Spleen (tissue), 11 donors: Measurements from ENCODE around the gene TSHZ2. TPM values are rescaled to one million over a fixed set of nuclear protein-coding genes. Genes with fewer than 3 reads are reported as not detected.

Experiments
- DNase-seq: peaks from one replicate; pipeline ENCODE4 v3.0.0-alpha.2; 2020
- H3K27ac ChIP-seq, 8 donors: fragments of 200-600 bp; sonication (generic) in 7 of 8; 1 replicate in 4 of 8; 2 replicates in 4 of 8; pipeline versions ENCODE4 v1.5.0 to v1.8.0; 2016 to 2021; ENCODE audit warnings: inconsistent platforms in 4 of 8, mild to moderate bottlenecking in 4 of 8, moderate library complexity in 1 of 8
- H3K27me3 ChIP-seq, 7 donors: fragments of 200-600 bp; sonication (generic) in 6 of 7; replicated peaks in 1 of 7; 1 replicate in 4 of 7; 2 replicates in 3 of 7; pipeline versions ENCODE4 v1.5.0 to v1.8.0; 2016 to 2021; ENCODE audit warnings: inconsistent platforms in 3 of 7, mild to moderate bottlenecking in 1 of 7
- H3K36me3 ChIP-seq, 6 donors: fragments of 200-600 bp; sonication (generic) in 5 of 6; 1 replicate in 4 of 6; 2 replicates in 2 of 6; pipeline versions ENCODE4 v1.5.0 to v1.8.0; 2016 to 2021; ENCODE audit warnings: inconsistent platforms in 2 of 6
- H3K4me1 ChIP-seq, 6 donors: fragments of 200-600 bp; sonication (generic) in 5 of 6; 1 replicate in 3 of 6; 2 replicates in 3 of 6; pipeline versions ENCODE4 v1.5.0 to v1.8.0; 2016 to 2021; ENCODE audit warnings: inconsistent platforms in 3 of 6
- H3K4me3 ChIP-seq, 8 donors: fragments of 200-600 bp; sonication (generic) in 7 of 8; 1 replicate in 4 of 8; 2 replicates in 4 of 8; pipeline versions ENCODE4 v1.5.0 to v1.8.0; 2016 to 2021; ENCODE audit warnings: inconsistent platforms in 4 of 8, mild to moderate bottlenecking in 4 of 8, moderate library complexity in 2 of 8
- H3K9me3 ChIP-seq, 8 donors: fragments of 200-600 bp; sonication (generic) in 7 of 8; 1 replicate in 4 of 8; 2 replicates in 4 of 8; pipeline versions ENCODE4 v1.5.0 to v1.8.0; 2016 to 2021; ENCODE audit warnings: inconsistent platforms in 4 of 8
- CTCF ChIP-seq, 11 experiments: fragments of 200-600 bp in 7 of 11; fragments of 450-650 bp in 4 of 11; sonication (generic) in 4 of 11; IDR thresholded peaks in 8 of 11; conservative IDR thresholded peaks in 3 of 11; 1 replicate in 7 of 11; 2 replicates in 4 of 11; pipeline versions ENCODE4 v1.4.0 to v1.8.0; 2016 to 2021; ENCODE audit warnings: antibody characterized with exemption in 11 of 11, inconsistent platforms in 4 of 11, mild to moderate bottlenecking in 1 of 11
- POLR2A ChIP-seq, 3 donors: fragments of 450-650 bp; IDR thresholded peaks; one replicate each; pipeline ENCODE4 v1.5.1; 2017; ENCODE audit warnings: antibody characterized with exemption in 3 of 3, mild to moderate bottlenecking in 1 of 3
- POLR2AphosphoS5 ChIP-seq, 3 donors: sonication (generic); formaldehyde crosslinking; IDR thresholded peaks; one replicate each; pipeline ENCODE4 v1.5.1; 2017; ENCODE audit warnings: antibody characterized with exemption in 3 of 3
- WGBS, 5 donors: extraction: QIAGEN DNeasy Blood & Tissue Kit in 3 of 5; methylation state at CpG; one replicate each; pipeline versions ENCODE4 v1.1.5 to v1.1.7; 2013 to 2018; 5-methylcytosine and 5-hydroxymethylcytosine counted together
- intact Hi-C: fragments of 100-400 bp; cut with DNase I; formaldehyde crosslinking; loops from one replicate; pipeline ENCODE4 v1.15.0; 2023; ENCODE audit warnings: low total_unique reads
- polyA plus RNA-seq, 3 donors: library from polyadenylated mRNA; stranded (reverse); fragments of 200-250 nt; gene quantifications; one replicate each; pipeline ENCODE4 v1.2.1, GENCODE V29; 2013
- total RNA-seq, 7 donors: library from RNA; depleted of rRNA in 3 of 7; stranded (reverse); fragments of >200 nt in 3 of 7; fragmentation: NEBNext Ultra II Directional in 4 of 7; extraction: Animal tissue kit (Norgen Biotek cat#: 25700) in 4 of 7; gene quantifications; one replicate each; pipeline versions ENCODE4 v1.1.0 to v1.2.1, GENCODE V29; 2016 to 2021
- donor health status: healthy with polysubstance abuse.
- donor health status: DM: no; HTN: no; CAD: no; lungs with moderate emphysema.
- donor health status: DM: no; HTN: no; CAD: no.
- donor health status: Bipolar disorder and iron deficiency.
- donor health status: healthy.
- donor health status: DM: no; HTN: no; CAD: no.
- donor health status: DM: yes; HTN: yes; CAD: no.

The TSHZ2 gene
- total and polyA plus RNA-seq, 10 donors = 0.86 to 19.2 (median 15.7) TPM

GRCh38 chr20:53180928-53181362, 208.8 kb downstream of the TSHZ2 start:
- WGBS, 5 donors = 68 to 83% (median 76%) methylated on average over 4 of the region's 4 CpGs
- no peak overlapping the region for H3K4me3 ChIP-seq
- H3K4me1 ChIP-seq = no peaks in the 10 kb centered on the region
- no peaks in the 10 kb centered on the region for H3K9me3 ChIP-seq
- intact Hi-C loops = no loop called here
- peaks cover 0 to 14% (median 0%) of the 10 kb centered on the region in 7 donors for H3K27me3 ChIP-seq
- DNase-seq = no peak
- H3K27ac ChIP-seq = no peak overlapping the region
- no peaks in the 10 kb centered on the region for H3K36me3 ChIP-seq
- TF ChIP-seq POLR2AphosphoS5 (IDR thresholded peaks at IDR 0.05) (no peak), CTCF (IDR thresholded peaks at IDR 0.05 in 8 of 11, conservative IDR thresholded peaks at IDR 0.05 in 3 of 11) (no peak), POLR2A (IDR thresholded peaks at IDR 0.05) (no peak)

- H3K27ac ChIP-seq = no peak overlapping the region
- H3K27me3 ChIP-seq = peaks cover 0 to 6% (median 0%) of the 10 kb centered on the region in 7 donors
- no peak for DNase-seq
- H3K9me3 ChIP-seq = no peaks in the 10 kb centered on the region
- H3K4me3 ChIP-seq = no peak overlapping the region
- H3K4me1 ChIP-seq = no peaks in the 10 kb centered on the region
- 68 to 77% (median 74%) methylated on average over 3 of the region's 3 CpGs for whole genome bisulfite sequencing, 5 donors
- H3K36me3 ChIP-seq = no peaks in the 10 kb centered on the region
- TF ChIP-seq POLR2A (IDR thresholded peaks at IDR 0.05) = no peak
- no peak for TF ChIP-seq POLR2AphosphoS5 (IDR thresholded peaks at IDR 0.05)
- TF ChIP-seq CTCF (IDR thresholded peaks at IDR 0.05 in 8 of 11, conservative IDR thresholded peaks at IDR 0.05 in 3 of 11) = no peak
- intact Hi-C loops = no loop called here
Measured at GRCh38 chr20:53181866-53182376, 209.8 kb downstream of the TSHZ2 start.

- no peak for DNase-seq
- no peaks in the 10 kb centered on the region for H3K9me3 ChIP-seq
- no peaks in the 10 kb centered on the region for H3K36me3 ChIP-seq
- H3K4me3 ChIP-seq = no peak overlapping the region
- no peaks in the 10 kb centered on the region for H3K4me1 ChIP-seq
- WGBS, 5 donors = 81 to 88% (median 85%) methylated on average over 6 of the region's 6 CpGs
- intact Hi-C loops = no loop called here
- no peak for TF ChIP-seq CTCF (IDR thresholded peaks at IDR 0.05 in 8 of 11, conservative IDR thresholded peaks at IDR 0.05 in 3 of 11)
- TF ChIP-seq POLR2AphosphoS5 (IDR thresholded peaks at IDR 0.05) = no peak
- TF ChIP-seq POLR2A (IDR thresholded peaks at IDR 0.05) = no peak
- no peak overlapping the region for H3K27ac ChIP-seq
- peaks cover 0 to under 1% (median 0%) of the 10 kb centered on the region in 7 donors for H3K27me3 ChIP-seq
Measured at GRCh38 chr20:53183181-53183580, 211.0 kb downstream of the TSHZ2 start.

- Histone ChIP-seq H3K36me3 (no peaks in the 10 kb centered on the region), H3K4me3 (no peak overlapping the region), H3K27me3 (no peaks in the 10 kb centered on the region), H3K9me3 (no peaks in the 10 kb centered on the region), H3K27ac (no peak overlapping the region), H3K4me1 (no peaks in the 10 kb centered on the region)
- intact Hi-C loops = no loop called here
- TF ChIP-seq POLR2A (IDR thresholded peaks at IDR 0.05) (no peak), POLR2AphosphoS5 (IDR thresholded peaks at IDR 0.05) (no peak), CTCF (IDR thresholded peaks at IDR 0.05 in 8 of 11, conservative IDR thresholded peaks at IDR 0.05 in 3 of 11) (no peak)
- 58 to 66% (median 59%) methylated on average over 6 of the region's 6 CpGs for WGBS, 5 donors
- no peak for DNase-seq
Measured at GRCh38 chr20:53186635-53187034, 214.5 kb downstream of the TSHZ2 start.
